HepG2 (cell line): ENCODE results near the gene IQGAP3. TPM values are rescaled to one million over a fixed set of nuclear protein-coding genes. Genes with fewer than 3 reads are reported as not detected.

Experiments used
- AKAP8 ChIP-seq: sonication (generic); formaldehyde crosslinking; IDR thresholded peaks from 2 replicates; pipeline ENCODE4 v1.5.1; 2020; ENCODE audit warnings: mild to moderate bottlenecking, missing genetic modification reagents
- ATF7-NPFF ChIP-seq: sonication (generic); formaldehyde crosslinking; IDR thresholded peaks from 2 replicates; pipeline ENCODE4 v1.8.1; 2023; ENCODE audit warnings: mild to moderate bottlenecking, low read depth, missing genetic modification reagents, moderate library complexity
- FOXA3 ChIP-seq: IDR thresholded peaks from 2 replicates; pipeline ENCODE4 v1.6.1; 2016; ENCODE audit warnings: missing genetic modification reagents, missing compliant biosample characterization
- NFKB2 ChIP-seq: sonication (generic); formaldehyde crosslinking; IDR thresholded peaks from 2 replicates; pipeline ENCODE4 v1.4.0; 2020; ENCODE audit warnings: missing genetic modification reagents, borderline replicate concordance
- POLR2AphosphoS5 ChIP-seq: IDR thresholded peaks from 2 replicates; pipeline ENCODE4 v1.6.1; 2012; ENCODE audit warnings: low read depth, low read length
- RARG ChIP-seq: sonication (generic); formaldehyde crosslinking; IDR thresholded peaks from 2 replicates; pipeline ENCODE4 v1.4.0; 2020; ENCODE audit warnings: low read depth, mild to moderate bottlenecking, missing genetic modification reagents
- TOPORS ChIP-seq: sonication (generic); formaldehyde crosslinking; IDR thresholded peaks from 2 replicates; pipeline ENCODE4 v1.8.0; 2023; ENCODE audit warnings: mild to moderate bottlenecking, missing genetic modification reagents
- ZFP36 ChIP-seq: fragments of 150-350 bp; IDR thresholded peaks from 2 replicates; pipeline ENCODE4 v1.6.1; 2018; ENCODE audit warnings: borderline replicate concordance, low read length, low read depth; ENCODE audit not compliant: partially characterized antibody
- ZNF296 ChIP-seq: sonication (generic); formaldehyde crosslinking; conservative IDR thresholded peaks from 2 replicates; pipeline ENCODE4 v1.5.0; 2020; ENCODE audit warnings: mild to moderate bottlenecking, missing genetic modification reagents
- ZNF430 ChIP-seq: sonication (generic); formaldehyde crosslinking; IDR thresholded peaks from 2 replicates; pipeline ENCODE4 v1.9.0; 2021; ENCODE audit warnings: mild to moderate bottlenecking, missing genetic modification reagents
- ZNF605 ChIP-seq: sonication (generic); formaldehyde crosslinking; IDR thresholded peaks from 2 replicates; pipeline ENCODE4 v1.8.0; 2022; ENCODE audit warnings: mild to moderate bottlenecking, missing genetic modification reagents
- ZNF792 ChIP-seq: IDR thresholded peaks from 2 replicates; pipeline ENCODE4 v1.6.1; 2016
- ZSCAN31 ChIP-seq: sonication (generic); formaldehyde crosslinking; IDR thresholded peaks from 2 replicates; pipeline ENCODE4 v1.5.0; 2020; ENCODE audit warnings: low read depth, mild to moderate bottlenecking, missing genetic modification reagents
- polyA plus RNA-seq, 8 experiments: library from polyadenylated mRNA; depleted of rRNA in 3 of 8; stranded (reverse) in 7 of 8; unstranded in 1 of 8; fragments of >200 nt; fragmentation: Illumina TruSeq in 4 of 8; extraction: Trizol in 4 of 8; gene quantifications; 2 replicates each; pipeline versions ENCODE4 v1.2.1 to v1.2.3, GENCODE V29; 2011 to 2016; ENCODE audit warnings: low read depth in 4 of 8, missing spikeins in 1 of 8, mixed read lengths in 1 of 8; ENCODE audit not compliant: insufficient read depth in 1 of 8
- total RNA-seq, 5 experiments: library from RNA; depleted of rRNA; stranded (reverse); fragments of >200 nt; fragmentation: Illumina TruSeq; extraction: Trizol; gene quantifications; 2 replicates each; pipeline ENCODE4 v1.2.3, GENCODE V29; 2016; ENCODE audit warnings: low read depth in 1 of 5
- TF ChIP-seq, protein P1 (sequence below): IDR thresholded peaks from 2 replicates; pipeline ENCODE4 v1.6.1; 2012; ENCODE audit warnings: inconsistent platforms
- TF ChIP-seq, protein P2 (sequence below): sonication (generic); formaldehyde crosslinking; IDR thresholded peaks from 2 replicates; pipeline ENCODE4 v1.5.0; 2020; ENCODE audit warnings: mild to moderate bottlenecking, low read depth, missing genetic modification reagents, borderline replicate concordance
- TF ChIP-seq, protein P3 (sequence below): sonication (generic); formaldehyde crosslinking; IDR thresholded peaks from 2 replicates; pipeline ENCODE4 v1.5.0; 2020; ENCODE audit warnings: mild to moderate bottlenecking, missing genetic modification reagents
- TF ChIP-seq, protein P4 (sequence below): sonication (generic); formaldehyde crosslinking; IDR thresholded peaks from 2 replicates; pipeline ENCODE4 v1.5.1; 2020; ENCODE audit warnings: missing genetic modification reagents, mild to moderate bottlenecking, borderline replicate concordance
- TF ChIP-seq, protein P5 (sequence below): sonication (generic); formaldehyde crosslinking; IDR thresholded peaks from 2 replicates; pipeline ENCODE4 v1.5.1; 2020; ENCODE audit warnings: mild to moderate bottlenecking, missing genetic modification reagents, moderate library complexity
- TF ChIP-seq, protein P6 (sequence below): sonication (generic); formaldehyde crosslinking; IDR thresholded peaks from 2 replicates; pipeline ENCODE4 v1.4.0; 2020; ENCODE audit warnings: missing genetic modification reagents

Gene IQGAP3
- total and polyA plus RNA-seq, 2 of the 13 experiments (the other 11 are each of a cell fraction or from before 2014, with no cell fraction given): 13.5 to 14.1 TPM

DNA sequence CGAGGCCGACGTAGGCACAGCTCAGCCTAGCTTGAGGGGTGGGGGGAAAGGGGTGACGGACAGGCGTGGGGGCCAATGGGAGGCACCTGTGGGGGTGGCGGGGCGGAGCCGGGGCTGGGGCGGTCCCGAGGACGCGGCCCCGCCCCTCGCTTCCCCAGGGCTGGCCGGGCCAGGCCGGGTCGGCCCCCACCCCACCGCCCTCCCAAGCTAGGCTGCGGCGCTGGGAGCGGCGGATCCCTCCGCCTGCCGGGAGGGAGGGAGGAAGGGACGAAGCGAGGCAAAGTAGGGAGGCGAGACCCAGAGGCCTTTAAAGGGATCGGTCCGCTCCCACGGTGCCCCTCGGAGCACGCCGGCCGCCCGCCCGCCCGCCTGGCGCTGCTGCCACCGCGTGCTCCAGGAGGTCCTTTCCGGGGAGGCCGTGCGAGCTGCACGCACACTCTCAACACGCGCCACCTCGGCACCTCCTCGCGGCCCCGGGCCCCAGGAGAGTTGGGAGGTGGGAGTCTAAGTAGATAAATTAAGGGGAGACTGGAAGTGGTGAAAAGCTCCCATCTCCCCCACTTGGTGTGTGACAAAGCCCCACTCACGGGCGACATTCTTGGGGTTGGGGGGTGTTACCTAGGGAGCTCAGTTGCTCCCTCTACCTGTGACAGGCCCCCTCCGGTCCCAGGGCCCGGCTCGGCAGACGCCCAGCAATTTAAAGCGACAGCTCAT, 71.4 kb downstream of the IQGAP3 start (continued):
- TF ChIP-seq TOPORS (CRISPR knock-in tag) (0 out of 2 replicates have a peak, but pooled peaks have one; percentile 34), RARG (CRISPR knock-in tag) (no peak), ZFP36 (no peak), AKAP8 (CRISPR knock-in tag) (peak; percentile 66; the same call in 1 of the 2 replicates), ATF7-NPFF (CRISPR knock-in tag) (peak; percentile 84), ZNF605 (CRISPR knock-in tag) (0 out of 2 replicates have a peak, but pooled peaks have one; percentile 48), FOXA3 (CRISPR knock-in tag) (peak; percentile 3; the same call in 1 of the 2 replicates), ZNF792 (CRISPR knock-in tag) (0 out of 2 replicates have a peak, but pooled peaks have one; percentile 36), ZSCAN31 (CRISPR knock-in tag) (peak; percentile 44; the same call in 1 of the 2 replicates), ZNF296 (peak; percentile 87; the same call in 1 of the 2 replicates), NFKB2 (CRISPR knock-in tag) (peak; percentile 86; the same call in 1 of the 2 replicates), ZNF430 (CRISPR knock-in tag) (0 out of 2 replicates have a peak, but pooled peaks have one; percentile 25), POLR2AphosphoS5 (peak; percentile 68)
- TF ChIP-seq, protein P1, sequence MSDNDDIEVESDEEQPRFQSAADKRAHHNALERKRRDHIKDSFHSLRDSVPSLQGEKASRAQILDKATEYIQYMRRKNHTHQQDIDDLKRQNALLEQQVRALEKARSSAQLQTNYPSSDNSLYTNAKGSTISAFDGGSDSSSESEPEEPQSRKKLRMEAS: peak; percentile 91
- TF ChIP-seq, protein P2, sequence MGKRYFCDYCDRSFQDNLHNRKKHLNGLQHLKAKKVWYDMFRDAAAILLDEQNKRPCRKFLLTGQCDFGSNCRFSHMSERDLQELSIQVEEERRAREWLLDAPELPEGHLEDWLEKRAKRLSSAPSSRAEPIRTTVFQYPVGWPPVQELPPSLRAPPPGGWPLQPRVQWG (CRISPR knock-in tag): no peak
- TF ChIP-seq, protein P3, sequence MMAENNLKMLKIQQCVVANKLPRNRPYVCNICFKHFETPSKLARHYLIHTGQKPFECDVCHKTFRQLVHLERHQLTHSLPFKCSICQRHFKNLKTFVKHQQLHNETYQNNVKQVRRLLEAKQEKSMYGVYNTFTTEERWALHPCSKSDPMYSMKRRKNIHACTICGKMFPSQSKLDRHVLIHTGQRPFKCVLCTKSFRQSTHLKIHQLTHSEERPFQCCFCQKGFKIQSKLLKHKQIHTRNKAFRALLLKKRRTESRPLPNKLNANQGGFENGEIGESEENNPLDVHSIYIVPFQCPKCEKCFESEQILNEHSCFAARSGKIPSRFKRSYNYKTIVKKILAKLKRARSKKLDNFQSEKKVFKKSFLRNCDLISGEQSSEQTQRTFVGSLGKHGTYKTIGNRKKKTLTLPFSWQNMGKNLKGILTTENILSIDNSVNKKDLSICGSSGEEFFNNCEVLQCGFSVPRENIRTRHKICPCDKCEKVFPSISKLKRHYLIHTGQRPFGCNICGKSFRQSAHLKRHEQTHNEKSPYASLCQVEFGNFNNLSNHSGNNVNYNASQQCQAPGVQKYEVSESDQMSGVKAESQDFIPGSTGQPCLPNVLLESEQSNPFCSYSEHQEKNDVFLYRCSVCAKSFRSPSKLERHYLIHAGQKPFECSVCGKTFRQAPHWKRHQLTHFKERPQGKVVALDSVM: peak; percentile 56
- TF ChIP-seq, protein P4, sequence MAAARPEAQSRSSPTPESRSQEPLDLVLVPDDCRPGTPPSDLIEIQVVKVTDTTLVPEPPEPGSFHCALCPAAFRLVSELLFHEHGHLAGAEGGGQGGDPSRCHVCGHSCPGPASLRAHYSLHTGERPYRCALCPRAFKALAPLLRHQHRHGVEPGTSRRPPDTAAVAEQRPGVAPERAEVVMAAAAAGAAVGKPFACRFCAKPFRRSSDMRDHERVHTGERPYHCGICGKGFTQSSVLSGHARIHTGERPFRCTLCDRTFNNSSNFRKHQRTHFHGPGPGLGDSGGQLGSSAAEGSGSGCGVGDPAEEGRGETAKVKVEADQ (CRISPR knock-in tag): peak; percentile 57; the same call in 1 of the 2 replicates
- TF ChIP-seq, protein P5, sequence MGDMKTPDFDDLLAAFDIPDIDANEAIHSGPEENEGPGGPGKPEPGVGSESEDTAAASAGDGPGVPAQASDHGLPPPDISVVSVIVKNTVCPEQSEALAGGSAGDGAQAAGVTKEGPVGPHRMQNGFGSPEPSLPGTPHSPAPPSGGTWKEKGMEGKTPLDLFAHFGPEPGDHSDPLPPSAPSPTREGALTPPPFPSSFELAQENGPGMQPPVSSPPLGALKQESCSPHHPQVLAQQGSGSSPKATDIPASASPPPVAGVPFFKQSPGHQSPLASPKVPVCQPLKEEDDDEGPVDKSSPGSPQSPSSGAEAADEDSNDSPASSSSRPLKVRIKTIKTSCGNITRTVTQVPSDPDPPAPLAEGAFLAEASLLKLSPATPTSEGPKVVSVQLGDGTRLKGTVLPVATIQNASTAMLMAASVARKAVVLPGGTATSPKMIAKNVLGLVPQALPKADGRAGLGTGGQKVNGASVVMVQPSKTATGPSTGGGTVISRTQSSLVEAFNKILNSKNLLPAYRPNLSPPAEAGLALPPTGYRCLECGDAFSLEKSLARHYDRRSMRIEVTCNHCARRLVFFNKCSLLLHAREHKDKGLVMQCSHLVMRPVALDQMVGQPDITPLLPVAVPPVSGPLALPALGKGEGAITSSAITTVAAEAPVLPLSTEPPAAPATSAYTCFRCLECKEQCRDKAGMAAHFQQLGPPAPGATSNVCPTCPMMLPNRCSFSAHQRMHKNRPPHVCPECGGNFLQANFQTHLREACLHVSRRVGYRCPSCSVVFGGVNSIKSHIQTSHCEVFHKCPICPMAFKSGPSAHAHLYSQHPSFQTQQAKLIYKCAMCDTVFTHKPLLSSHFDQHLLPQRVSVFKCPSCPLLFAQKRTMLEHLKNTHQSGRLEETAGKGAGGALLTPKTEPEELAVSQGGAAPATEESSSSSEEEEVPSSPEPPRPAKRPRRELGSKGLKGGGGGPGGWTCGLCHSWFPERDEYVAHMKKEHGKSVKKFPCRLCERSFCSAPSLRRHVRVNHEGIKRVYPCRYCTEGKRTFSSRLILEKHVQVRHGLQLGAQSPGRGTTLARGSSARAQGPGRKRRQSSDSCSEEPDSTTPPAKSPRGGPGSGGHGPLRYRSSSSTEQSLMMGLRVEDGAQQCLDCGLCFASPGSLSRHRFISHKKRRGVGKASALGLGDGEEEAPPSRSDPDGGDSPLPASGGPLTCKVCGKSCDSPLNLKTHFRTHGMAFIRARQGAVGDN: peak; percentile 96
- TF ChIP-seq, protein P6, sequence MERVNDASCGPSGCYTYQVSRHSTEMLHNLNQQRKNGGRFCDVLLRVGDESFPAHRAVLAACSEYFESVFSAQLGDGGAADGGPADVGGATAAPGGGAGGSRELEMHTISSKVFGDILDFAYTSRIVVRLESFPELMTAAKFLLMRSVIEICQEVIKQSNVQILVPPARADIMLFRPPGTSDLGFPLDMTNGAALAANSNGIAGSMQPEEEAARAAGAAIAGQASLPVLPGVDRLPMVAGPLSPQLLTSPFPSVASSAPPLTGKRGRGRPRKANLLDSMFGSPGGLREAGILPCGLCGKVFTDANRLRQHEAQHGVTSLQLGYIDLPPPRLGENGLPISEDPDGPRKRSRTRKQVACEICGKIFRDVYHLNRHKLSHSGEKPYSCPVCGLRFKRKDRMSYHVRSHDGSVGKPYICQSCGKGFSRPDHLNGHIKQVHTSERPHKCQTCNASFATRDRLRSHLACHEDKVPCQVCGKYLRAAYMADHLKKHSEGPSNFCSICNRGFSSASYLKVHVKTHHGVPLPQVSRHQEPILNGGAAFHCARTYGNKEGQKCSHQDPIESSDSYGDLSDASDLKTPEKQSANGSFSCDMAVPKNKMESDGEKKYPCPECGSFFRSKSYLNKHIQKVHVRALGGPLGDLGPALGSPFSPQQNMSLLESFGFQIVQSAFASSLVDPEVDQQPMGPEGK (CRISPR knock-in tag): peak; percentile 97
